ENCODE measurements around the gene CD28. TPM values are rescaled to one million over a fixed set of nuclear protein-coding genes. Genes with fewer than 3 reads are reported as not detected.

The CD28 gene
- polyA plus RNA-seq, 2 of the 4 experiments (the other 2 are of a cell fraction): not detected

GRCh38 chr2:203750346-203751068, 44.1 kb downstream of the CD28 start:
- Histone ChIP-seq H3K4me2 (no peak overlapping the region), H3K9me3 (peaks cover 7% of the 10 kb centered on the region; the same call in 2 of the 3 replicates), H3K4me3 (no peak overlapping the region), H3K27ac (no peak overlapping the region), H3K4me1 (no peaks in the 10 kb centered on the region)
- TF ChIP-seq NPAS2 (CRISPR knock-in tag; IDR thresholded peaks at IDR 0.05; ENCODE audit: borderline replicate concordance) (no peak), HOXA7 (CRISPR knock-in tag; IDR thresholded peaks at IDR 0.05) (no peak), CEBPB (IDR thresholded peaks at IDR 0.05) (no peak), JUNB (IDR thresholded peaks at IDR 0.05) (no peak), MAZ (IDR thresholded peaks at IDR 0.05; ENCODE audit: borderline replicate concordance, low read depth, low read length) (no peak), E2F6 (IDR thresholded peaks at IDR 0.05; ENCODE audit: borderline replicate concordance, low read depth) (no peak), NR3C1 (IDR thresholded peaks at IDR 0.05) (no peak), PBX3 (IDR thresholded peaks at IDR 0.05) (no peak), CHD2 (IDR thresholded peaks at IDR 0.05; ENCODE audit: low read length, partially characterized antibody) (no peak), POLR2A (IDR thresholded peaks at IDR 0.05; ENCODE audit: low read length) (no peak), RNF2 (IDR thresholded peaks at IDR 0.05; ENCODE audit: borderline replicate concordance, low read depth) (no peak), CBX8 (IDR thresholded peaks at IDR 0.05) (no peak)
- TF ChIP-seq, protein P1, sequence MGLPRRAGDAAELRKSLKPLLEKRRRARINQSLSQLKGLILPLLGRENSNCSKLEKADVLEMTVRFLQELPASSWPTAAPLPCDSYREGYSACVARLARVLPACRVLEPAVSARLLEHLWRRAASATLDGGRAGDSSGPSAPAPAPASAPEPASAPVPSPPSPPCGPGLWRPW (IDR thresholded peaks at IDR 0.05): no peak
- CTCF ChIA-PET: no interaction called here
- POLR2A ChIA-PET: interaction anchor here (1.0 kb wide), 1 partner anchor 9 kb away, joined by 3 read pairs; no protein-coding TSS in a partner anchor
- FAIRE-seq (no peak), DNase-seq (ENCODE audit: low read depth in 1 of 2, low spot score in 1 of 2) (no peak), ATAC-seq (no peak)
- 84% methylated on average over 6 of the region's 6 CpGs for WGBS (ENCODE audit: missing lambda C conversion rate)

- ChIA-PET POLR2A (no interaction called here), CTCF (no interaction called here)
- H3K27ac ChIP-seq: no peak overlapping the region
- TF ChIP-seq HOXA7 (CRISPR knock-in tag; IDR thresholded peaks at IDR 0.05) (no peak), MAFK (IDR thresholded peaks at IDR 0.05; ENCODE audit: partially characterized antibody) (peak; percentile 56), MAZ (IDR thresholded peaks at IDR 0.05; ENCODE audit: borderline replicate concordance, low read depth, low read length) (no peak), NFE2L2 (conservative IDR thresholded peaks at IDR 0.05; ENCODE audit: low read length) (peak; percentile 59; the same call in 1 of the 2 replicates), POLR2AphosphoS2 (conservative IDR thresholded peaks at IDR 0.05; ENCODE audit: low read length) (no peak), BHLHE40 (IDR thresholded peaks at IDR 0.05; ENCODE audit: low read depth, low read length) (no peak), NR3C1 (IDR thresholded peaks at IDR 0.05) (no peak), CBX8 (IDR thresholded peaks at IDR 0.05) (no peak), FOSL2 (IDR thresholded peaks at IDR 0.05) (no peak), FOSL2 (CRISPR knock-in tag; IDR thresholded peaks at IDR 0.05) (peak; percentile 51), TFCP2L1 (CRISPR knock-in tag; IDR thresholded peaks at IDR 0.05) (no peak), NPAS2 (CRISPR knock-in tag; IDR thresholded peaks at IDR 0.05; ENCODE audit: borderline replicate concordance) (no peak), HEYL (CRISPR knock-in tag; IDR thresholded peaks at IDR 0.05) (no peak), CTCF (IDR thresholded peaks at IDR 0.05) (no peak), HMGXB4 (CRISPR knock-in tag; IDR thresholded peaks at IDR 0.05; ENCODE audit: borderline replicate concordance) (no peak), ZC3H11A (IDR thresholded peaks at IDR 0.05) (no peak), CEBPB (IDR thresholded peaks at IDR 0.05) (no peak), HOXB5 (CRISPR knock-in tag; IDR thresholded peaks at IDR 0.05) (no peak), ZSCAN20 (CRISPR knock-in tag; IDR thresholded peaks at IDR 0.05) (no peak), E2F6 (IDR thresholded peaks at IDR 0.05; ENCODE audit: borderline replicate concordance, low read depth) (no peak), RCOR1 (IDR thresholded peaks at IDR 0.05; ENCODE audit: low read depth, low read length) (no peak)
- TF ChIP-seq, protein P1 (IDR thresholded peaks at IDR 0.05): no peak
- ATAC-seq (no peak), FAIRE-seq (no peak), DNase-seq (ENCODE audit: low read depth in 1 of 2, low spot score in 1 of 2) (no peak)
- H3K4me1 ChIP-seq: no peaks in the 10 kb centered on the region
- H3K9me3 ChIP-seq: peaks cover 13% of the 10 kb centered on the region
- no peak overlapping the region for H3K4me2 ChIP-seq
- no peak overlapping the region for H3K4me3 ChIP-seq
- 36% methylated on average over 2 of the region's 2 CpGs for WGBS (ENCODE audit: missing lambda C conversion rate)
Measured at GRCh38 chr2:203751685-203752271, 45.3 kb downstream of the CD28 start.
